PFSK-1 (cell line): ENCODE results near the gene CHST2.

ENCODE experiments used
- POLR2AphosphoS5 ChIP-seq: IDR thresholded peaks from 2 replicates; pipeline ENCODE4 v1.6.1; 2012; ENCODE audit warnings: low read depth, mild to moderate bottlenecking, control low read depth, low read length, moderate library complexity
- SIN3A ChIP-seq: IDR thresholded peaks from 2 replicates; pipeline ENCODE4 v1.6.1; 2012; ENCODE audit warnings: mild to moderate bottlenecking, low read length, moderate library complexity, borderline replicate concordance; ENCODE audit not compliant: insufficient read depth
- TAF1 ChIP-seq: IDR thresholded peaks from 2 replicates; pipeline ENCODE4 v1.6.1; 2012; ENCODE audit warnings: low read length, control low read depth, borderline replicate concordance; ENCODE audit not compliant: insufficient read depth

GRCh38 chr3:143103652-143104051 is 15.9 kb upstream of the CHST2 start:
- TF ChIP-seq POLR2AphosphoS5 (no peak), TAF1 (no peak), SIN3A (no peak)
